ENCODE measurements around the gene ADGRG7. TPM values are rescaled to one million over a fixed set of nuclear protein-coding genes. Genes with fewer than 3 reads are reported as not detected.

ADGRG7 gene
- total RNA-seq, 2 donors from 2014 or later, result not detected

DNA sequence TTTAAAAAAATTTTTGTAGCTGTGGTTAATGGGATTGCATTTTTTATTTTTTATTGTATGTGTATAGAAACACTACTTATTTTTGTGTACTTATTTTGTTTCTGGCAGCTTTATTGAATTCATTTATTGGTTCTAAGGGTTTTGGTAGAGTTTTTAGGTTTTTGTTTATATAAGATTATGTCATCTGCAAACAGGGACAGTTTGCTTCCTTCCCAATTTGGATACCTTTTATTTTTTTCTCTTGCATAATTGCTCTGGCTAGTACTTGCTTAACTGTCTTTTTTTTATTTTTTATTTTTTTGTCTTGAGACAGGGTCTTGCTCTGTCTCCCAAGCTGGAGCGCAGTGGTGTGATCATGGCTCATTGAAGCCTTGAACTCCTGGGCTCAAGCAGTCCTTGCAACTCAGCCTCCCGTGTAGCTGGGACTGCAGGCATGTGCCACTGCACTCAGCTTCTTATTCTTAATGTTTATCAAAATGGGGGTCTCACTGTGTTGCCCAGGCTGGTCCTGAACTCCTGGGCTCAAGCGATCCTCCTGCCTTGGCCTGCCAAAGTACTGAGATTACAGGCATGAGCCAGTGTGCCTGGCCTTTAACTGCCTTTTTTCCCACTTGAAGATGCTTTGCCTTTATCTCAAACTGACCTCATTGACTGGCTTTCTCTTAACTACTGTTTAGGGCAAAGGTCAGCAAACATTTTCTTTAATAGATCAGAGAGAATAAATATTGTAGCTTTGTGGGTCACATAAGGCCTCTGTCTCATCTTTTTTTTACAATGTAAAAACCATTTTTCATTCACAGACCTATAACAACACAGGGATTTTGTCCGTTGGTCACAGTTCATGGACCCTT lies 108.5 kb downstream of the ADGRG7 start:
- intact Hi-C loops (cut with DNase I), result no loop called here
- no peak for DNase-seq (ENCODE audit: low spot score)

GRCh38 chr3:100719136-100719535 lies 109.7 kb downstream of the ADGRG7 start:
- intact Hi-C loops (cut with DNase I), result no loop called here
- no peak for DNase-seq (ENCODE audit: low spot score)

GRCh38 chr3:100720426-100720825 lies 111.0 kb downstream of the ADGRG7 start:
- intact Hi-C loops (cut with DNase I), result no loop called here

GRCh38 chr3:100725935-100726513 lies 116.6 kb downstream of the ADGRG7 start:
- intact Hi-C loops (cut with DNase I), result no loop called here
- no peak for DNase-seq (ENCODE audit: low spot score)

More at GRCh38 chr3:100720426-100720825, 111.0 kb downstream of the ADGRG7 start:
- DNase-seq (ENCODE audit: low spot score), result no peak

DNA sequence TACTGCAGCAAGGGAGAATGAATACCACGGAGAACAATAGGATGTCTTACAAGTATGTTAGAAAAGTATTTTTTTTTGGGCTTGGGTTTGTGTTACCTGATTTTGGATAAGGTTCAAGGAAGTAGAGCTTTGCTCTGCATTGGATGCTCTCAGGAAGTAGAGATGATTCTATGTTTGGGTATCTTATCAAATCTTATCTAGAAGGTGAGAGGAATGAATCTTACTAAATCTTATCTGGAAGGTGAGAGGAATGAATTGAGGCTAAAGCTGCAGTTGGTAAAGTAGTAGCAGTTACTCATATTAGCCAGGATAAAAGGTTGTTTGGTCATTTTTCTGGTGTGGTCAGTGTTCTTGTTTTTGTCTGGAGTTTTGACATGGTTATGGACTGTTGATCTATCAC lies 117.3 kb downstream of the ADGRG7 start:
- DNase-seq (ENCODE audit: low spot score), result no peak
- intact Hi-C loops (cut with DNase I), result no loop called here

DNA sequence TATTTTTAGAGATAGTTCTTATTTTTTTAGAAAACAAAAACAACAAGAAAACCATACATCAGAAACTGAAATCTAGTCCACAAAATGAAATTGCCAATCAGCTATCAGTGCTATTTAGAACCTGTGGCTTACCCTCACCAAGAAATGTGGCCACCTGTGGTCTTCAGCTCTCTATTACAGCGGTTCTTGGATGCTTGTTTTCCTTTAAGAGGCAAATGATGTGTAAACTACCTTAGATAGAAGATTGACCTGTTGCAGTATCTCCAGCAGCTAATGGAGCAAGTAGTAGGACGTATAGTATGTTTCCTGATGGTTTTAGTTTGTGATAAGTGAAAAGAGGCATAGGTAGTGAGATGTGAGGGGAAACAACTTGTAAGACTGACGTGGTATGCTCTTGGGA lies 121.1 kb downstream of the ADGRG7 start:
- DNase-seq (ENCODE audit: low spot score), result no peak
- intact Hi-C loops (cut with DNase I), result no loop called here

GRCh38 chr3:100732435-100732834 lies 123.0 kb downstream of the ADGRG7 start:
- intact Hi-C loops (cut with DNase I), result no loop called here
- DNase-seq (ENCODE audit: low spot score), result no peak

DNA sequence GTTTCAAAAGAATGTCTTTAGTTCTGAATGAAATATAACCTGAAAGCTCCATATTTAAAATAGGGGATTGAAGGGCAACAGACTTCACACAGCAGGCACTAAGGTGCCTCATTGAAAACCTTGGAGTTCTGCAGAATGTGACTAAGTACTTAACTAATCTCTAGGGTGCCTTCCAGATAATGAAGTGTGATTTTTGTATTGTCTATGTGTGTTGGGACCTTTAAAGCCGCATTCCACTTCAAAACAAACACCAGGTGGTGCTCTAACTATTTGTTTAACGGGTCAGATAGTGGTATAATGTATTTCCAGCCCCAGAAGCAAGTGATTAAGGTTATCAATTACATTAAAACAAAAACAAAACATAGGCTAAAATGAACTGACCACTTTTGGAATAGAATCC lies 127.9 kb downstream of the ADGRG7 start:
- intact Hi-C loops (cut with DNase I), result no loop called here

DNA sequence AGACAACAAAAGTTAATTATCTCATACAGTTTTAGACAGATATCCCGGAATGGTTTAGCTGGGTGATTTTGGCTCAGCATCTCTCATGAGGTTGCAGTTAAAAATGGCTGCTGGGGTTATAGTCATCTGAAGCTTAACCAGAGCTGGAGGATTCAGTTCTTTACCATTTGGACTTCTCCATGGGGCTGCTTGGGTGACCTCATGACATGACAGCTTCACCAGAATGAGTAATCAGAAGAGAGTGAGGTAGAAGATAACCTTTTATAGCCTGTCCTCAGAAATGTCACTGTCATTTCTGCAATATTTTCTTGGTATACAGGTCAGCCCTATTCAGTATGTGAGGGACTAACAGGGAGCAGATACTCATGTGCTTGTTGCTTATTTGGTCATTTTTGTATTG lies 130.8 kb downstream of the ADGRG7 start:
- DNase-seq (ENCODE audit: low spot score), result no peak
- intact Hi-C loops (cut with DNase I), result no loop called here

More for the DNA sequence above, 127.9 kb downstream of the ADGRG7 start:
- DNase-seq (ENCODE audit: low spot score), result no peak

- no peak for DNase-seq (ENCODE audit: low spot score)
- intact Hi-C loops (cut with DNase I), result no loop called here
Measured at GRCh38 chr3:100743535-100743934, 134.1 kb downstream of the ADGRG7 start.

GRCh38 chr3:100744671-100745070 lies 135.3 kb downstream of the ADGRG7 start:
- intact Hi-C loops (cut with DNase I), result no loop called here
- DNase-seq (ENCODE audit: low spot score), result no peak

Other genes starting within 250 kb of the ADGRG7 start
- gene TOMM70, start 208.5 kb upstream of the ADGRG7 start, total RNA-seq, result 10 to 100 TPM; 38.2 to 39.8 TPM
- gene LNP1, start 208.1 kb upstream of the ADGRG7 start, total RNA-seq, result 1 to 10 TPM; 4.0 to 7.6 TPM
- gene TMEM45A, start 117.0 kb upstream of the ADGRG7 start, total RNA-seq, result 10 to 100 TPM; 34.5 to 75.3 TPM
- 10 to 100 TPM; 67.7 to 69.0 TPM for gene TFG, start 99.9 kb downstream of the ADGRG7 start, total RNA-seq

Measured in posterior vena cava (tissue), 2 donors.